Hepatocyte (in vitro differentiated cells): Measurements from ENCODE around the gene LHX1.

Experiments
- EZH2 ChIP-seq: fragments of 200-600 bp; sonication (generic); IDR thresholded peaks from 2 replicates; pipeline ENCODE4 v1.6.1; 2016; ENCODE audit warnings: antibody characterized with exemption, mild to moderate bottlenecking, borderline replicate concordance
- EZH2phosphoT487 ChIP-seq: fragments of 200-600 bp; sonication (generic); IDR thresholded peaks from one replicate; pipeline ENCODE4 v1.6.1; 2018; ENCODE audit warnings: antibody characterized with exemption, mild to moderate bottlenecking, low read depth, moderate library complexity; ENCODE audit not compliant: unreplicated experiment, severe bottlenecking
- TF ChIP-seq, protein P1 (sequence below): fragments of 200-600 bp; sonication (generic); IDR thresholded peaks from 2 replicates; pipeline ENCODE4 v1.5.1; 2016; ENCODE audit warnings: antibody characterized with exemption, mild to moderate bottlenecking; ENCODE audit not compliant: poor library complexity

DNA sequence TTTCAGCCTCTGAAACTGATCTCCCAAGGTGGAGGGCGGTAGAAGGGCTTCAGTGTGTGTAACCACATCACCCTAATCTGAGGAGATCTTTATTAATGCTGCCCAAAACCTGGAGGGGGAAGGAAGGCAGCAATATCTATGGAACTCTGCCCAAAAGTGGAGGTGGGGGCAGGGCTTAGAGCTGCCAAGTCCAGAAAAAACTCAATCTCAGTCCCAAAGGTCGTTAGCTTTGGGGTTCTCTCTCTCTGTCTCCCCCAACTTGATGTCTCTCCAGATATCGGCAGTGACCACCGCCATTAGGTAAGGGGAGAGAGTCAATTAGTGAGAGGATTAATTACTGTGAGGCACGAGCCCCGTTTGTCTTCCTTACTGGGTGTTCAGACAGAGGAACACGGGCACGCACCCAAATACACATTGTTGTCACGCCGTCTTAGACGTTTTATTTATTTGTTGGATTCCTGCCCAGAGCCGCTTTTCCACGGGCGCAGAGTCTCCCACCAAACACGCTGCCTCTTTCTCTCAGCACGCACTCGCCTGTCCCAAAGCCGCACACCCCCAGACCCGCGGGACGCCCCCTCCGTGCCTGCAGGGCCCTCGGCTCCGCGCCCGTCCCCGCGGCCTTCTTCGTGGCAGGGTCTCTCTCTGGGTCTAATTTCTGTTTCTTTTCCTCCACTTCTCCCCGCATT, 5.4 kb upstream of the LHX1 start:
- peak; percentile 63 for TF ChIP-seq EZH2
- TF ChIP-seq, protein P1, sequence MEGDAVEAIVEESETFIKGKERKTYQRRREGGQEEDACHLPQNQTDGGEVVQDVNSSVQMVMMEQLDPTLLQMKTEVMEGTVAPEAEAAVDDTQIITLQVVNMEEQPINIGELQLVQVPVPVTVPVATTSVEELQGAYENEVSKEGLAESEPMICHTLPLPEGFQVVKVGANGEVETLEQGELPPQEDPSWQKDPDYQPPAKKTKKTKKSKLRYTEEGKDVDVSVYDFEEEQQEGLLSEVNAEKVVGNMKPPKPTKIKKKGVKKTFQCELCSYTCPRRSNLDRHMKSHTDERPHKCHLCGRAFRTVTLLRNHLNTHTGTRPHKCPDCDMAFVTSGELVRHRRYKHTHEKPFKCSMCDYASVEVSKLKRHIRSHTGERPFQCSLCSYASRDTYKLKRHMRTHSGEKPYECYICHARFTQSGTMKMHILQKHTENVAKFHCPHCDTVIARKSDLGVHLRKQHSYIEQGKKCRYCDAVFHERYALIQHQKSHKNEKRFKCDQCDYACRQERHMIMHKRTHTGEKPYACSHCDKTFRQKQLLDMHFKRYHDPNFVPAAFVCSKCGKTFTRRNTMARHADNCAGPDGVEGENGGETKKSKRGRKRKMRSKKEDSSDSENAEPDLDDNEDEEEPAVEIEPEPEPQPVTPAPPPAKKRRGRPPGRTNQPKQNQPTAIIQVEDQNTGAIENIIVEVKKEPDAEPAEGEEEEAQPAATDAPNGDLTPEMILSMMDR: no peak
- TF ChIP-seq EZH2phosphoT487: peak; percentile 71
